Activated T-helper 2 cell treated with anti-CD3 and anti-CD28 coated beads, Interferon-gamma antibody, Interleukin-2, Interleukin-4, amounts not matched to agents 10 μg/mL and 5 μg/mL and 100 μg/mL, durations not matched to agents 14 hours and 24 hours and 36 hours (primary cell): ENCODE data around the gene DENND5B. TPM values are rescaled to one million over a fixed set of nuclear protein-coding genes. Genes with fewer than 3 reads are reported as not detected.
"Not testable (repeated sequence)": the region's sequence is repeated elsewhere in the genome, so short reads cannot be mapped to it uniquely, and the experiment has no call there.

Experiments used
- DNase-seq: peaks from one replicate; pipeline ENCODE4 v3.0.0; 2021; ENCODE audit warnings: low spot score
- H3K27ac Mint-ChIP-seq: one replicate; pipeline ENCODE4 v1.8.0; 2021; ENCODE audit warnings: mixed read lengths
- H3K27me3 Mint-ChIP-seq: one replicate; pipeline ENCODE4 v1.8.0; 2021; ENCODE audit warnings: low read depth, mixed read lengths
- H3K36me3 Mint-ChIP-seq: one replicate; pipeline ENCODE4 v1.8.0; 2021; ENCODE audit warnings: low read depth, mixed read lengths
- H3K4me1 Mint-ChIP-seq: one replicate; pipeline ENCODE4 v1.8.0; 2021; ENCODE audit warnings: low read depth, mixed read lengths
- H3K4me3 Mint-ChIP-seq: one replicate; pipeline ENCODE4 v1.8.0; 2021; ENCODE audit warnings: low read depth, mild to moderate bottlenecking, moderate library complexity, mixed read lengths
- H3K9me3 Mint-ChIP-seq: one replicate; pipeline ENCODE4 v1.8.0; 2021; ENCODE audit warnings: mixed read lengths
- intact Hi-C: fragments of 100-400 bp; cut with micrococcal nuclease; formaldehyde crosslinking; loops from one replicate; pipeline ENCODE4 v1.15.1; 2023
- total RNA-seq: library from RNA; stranded (reverse); gene quantifications from 2 replicates; pipeline ENCODE4 v1.2.3, GENCODE V29; 2022

DENND5B gene
- total RNA-seq, 1 donor from 2014 or later, result 1.2 TPM

GRCh38 chr12:31586728-31587127 lies 4.2 kb downstream of the DENND5B start:
- Mint-ChIP-seq H3K27me3 (peaks cover 45% of the 10 kb centered on the region), H3K27ac (no peak overlapping the region), H3K36me3 (peaks cover 2% of the 10 kb centered on the region), H3K9me3 (no peaks in the 10 kb centered on the region), H3K4me3 (no peak overlapping the region), H3K4me1 (peaks cover 9% of the 10 kb centered on the region)
- intact Hi-C loops, result no loop called here
- DNase-seq, result no peak

GRCh38 chr12:31585895-31586294 lies 5.0 kb downstream of the DENND5B start:
- DNase-seq, result no peak
- Mint-ChIP-seq H3K4me1 (peaks cover 5% of the 10 kb centered on the region), H3K27ac (no peak overlapping the region), H3K4me3 (no peak overlapping the region), H3K36me3 (peaks cover 2% of the 10 kb centered on the region), H3K9me3 (no peaks in the 10 kb centered on the region), H3K27me3 (peaks cover 40% of the 10 kb centered on the region)
- intact Hi-C loops, result no loop called here

GRCh38 chr12:31585271-31585670 lies 5.7 kb downstream of the DENND5B start:
- Mint-ChIP-seq H3K36me3 (peaks cover 2% of the 10 kb centered on the region), H3K4me3 (no peak overlapping the region)

GRCh38 chr12:31584782-31585181 lies 6.2 kb downstream of the DENND5B start:
- Mint-ChIP-seq H3K36me3 (peaks cover 2% of the 10 kb centered on the region), H3K27me3 (peaks cover 40% of the 10 kb centered on the region), H3K4me3 (no peak overlapping the region), H3K27ac (no peak overlapping the region), H3K4me1 (peaks cover 4% of the 10 kb centered on the region), H3K9me3 (no peaks in the 10 kb centered on the region)
- no peak for DNase-seq
- intact Hi-C loops, result no loop called here

More at GRCh38 chr12:31585271-31585670, 5.7 kb downstream of the DENND5B start:
- Mint-ChIP-seq H3K27ac (no peak overlapping the region), H3K9me3 (no peaks in the 10 kb centered on the region), H3K4me1 (peaks cover 5% of the 10 kb centered on the region), H3K27me3 (peaks cover 40% of the 10 kb centered on the region)
- DNase-seq, result no peak
- intact Hi-C loops, result no loop called here

- no peak overlapping the region for H3K27ac Mint-ChIP-seq
- H3K9me3 Mint-ChIP-seq, result no peaks in the 10 kb centered on the region
- peaks cover 31% of the 10 kb centered on the region for H3K27me3 Mint-ChIP-seq
- no peak overlapping the region for H3K4me3 Mint-ChIP-seq
- intact Hi-C loops, result no loop called here
- no peaks in the 10 kb centered on the region for H3K36me3 Mint-ChIP-seq
- no peaks in the 10 kb centered on the region for H3K4me1 Mint-ChIP-seq
- no peak for DNase-seq
These were observed 7.1 kb downstream of the DENND5B start for GRCh38 chr12:31583878-31584277.

- H3K4me3 Mint-ChIP-seq, result no peak overlapping the region
- H3K4me1 Mint-ChIP-seq, result no peaks in the 10 kb centered on the region
- DNase-seq, result no peak
- no peaks in the 10 kb centered on the region for H3K36me3 Mint-ChIP-seq
- H3K27ac Mint-ChIP-seq, result no peak overlapping the region
- no peaks in the 10 kb centered on the region for H3K9me3 Mint-ChIP-seq
- peaks cover 17% of the 10 kb centered on the region for H3K27me3 Mint-ChIP-seq
- intact Hi-C loops, result no loop called here
These were observed 8.8 kb downstream of the DENND5B start for GRCh38 chr12:31582155-31582554.

- Mint-ChIP-seq H3K36me3 (no peaks in the 10 kb centered on the region), H3K4me1 (no peaks in the 10 kb centered on the region), H3K27ac (no peak overlapping the region), H3K27me3 (no peaks in the 10 kb centered on the region), H3K9me3 (no peaks in the 10 kb centered on the region), H3K4me3 (no peak overlapping the region)
- intact Hi-C loops, result no loop called here
- DNase-seq, result no peak
These were observed 12.3 kb downstream of the DENND5B start for GRCh38 chr12:31578632-31579031.

GRCh38 chr12:31574803-31575575 lies 15.9 kb downstream of the DENND5B start:
- Mint-ChIP-seq H3K4me3 (no peak overlapping the region), H3K4me1 (no peaks in the 10 kb centered on the region), H3K27ac (no peak overlapping the region), H3K27me3 (peaks cover 3% of the 10 kb centered on the region), H3K9me3 (no peaks in the 10 kb centered on the region), H3K36me3 (no peaks in the 10 kb centered on the region)
- no peak for DNase-seq
- intact Hi-C loops, result no loop called here

- H3K4me1 Mint-ChIP-seq, H3K27me3 Mint-ChIP-seq, intact Hi-C loops, H3K27ac Mint-ChIP-seq, H3K4me3 Mint-ChIP-seq, H3K9me3 Mint-ChIP-seq, DNase-seq, H3K36me3 Mint-ChIP-seq: not testable (repeated sequence)
These were observed 16.6 kb downstream of the DENND5B start for GRCh38 chr12:31574367-31574766.

- Mint-ChIP-seq H3K4me1 (no peaks in the 10 kb centered on the region), H3K27ac (no peak overlapping the region), H3K4me3 (no peak overlapping the region), H3K36me3 (no peaks in the 10 kb centered on the region), H3K27me3 (peaks cover 3% of the 10 kb centered on the region), H3K9me3 (no peaks in the 10 kb centered on the region)
- intact Hi-C loops, result no loop called here
- DNase-seq, result no peak
These were observed 17.9 kb downstream of the DENND5B start for GRCh38 chr12:31572900-31573600.

GRCh38 chr12:31570880-31571279 lies 20.1 kb downstream of the DENND5B start:
- Mint-ChIP-seq H3K36me3 (no peaks in the 10 kb centered on the region), H3K4me1 (no peaks in the 10 kb centered on the region), H3K9me3 (no peaks in the 10 kb centered on the region), H3K27ac (no peak overlapping the region), H3K27me3 (peaks cover 3% of the 10 kb centered on the region), H3K4me3 (no peak overlapping the region)
- intact Hi-C loops, result no loop called here
- DNase-seq, result no peak

GRCh38 chr12:31569517-31569916 lies 21.4 kb downstream of the DENND5B start:
- not testable (repeated sequence) for H3K4me3 Mint-ChIP-seq

GRCh38 chr12:31568498-31568897 lies 22.4 kb downstream of the DENND5B start:
- intact Hi-C loops, result no loop called here
- no peak overlapping the region for H3K27ac Mint-ChIP-seq
- H3K4me3 Mint-ChIP-seq, result no peak overlapping the region
- peaks cover 3% of the 10 kb centered on the region for H3K27me3 Mint-ChIP-seq
- no peaks in the 10 kb centered on the region for H3K9me3 Mint-ChIP-seq
- no peaks in the 10 kb centered on the region for H3K36me3 Mint-ChIP-seq
- H3K4me1 Mint-ChIP-seq, result no peaks in the 10 kb centered on the region
- DNase-seq, result no peak

More at GRCh38 chr12:31569517-31569916, 21.4 kb downstream of the DENND5B start:
- DNase-seq, H3K9me3 Mint-ChIP-seq, H3K27me3 Mint-ChIP-seq, H3K4me1 Mint-ChIP-seq, H3K27ac Mint-ChIP-seq, intact Hi-C loops, H3K36me3 Mint-ChIP-seq: not testable (repeated sequence)
